Heart left ventricle (tissue), 16 donors: ENCODE results near the gene POMT1. TPM values are rescaled to one million over a fixed set of nuclear protein-coding genes. Genes with fewer than 3 reads are reported as not detected.

Experiments
- ATAC-seq, 4 donors: fragments of 200-7000 bp; cut with Tn5 transposase; one replicate each; pipeline ENCODE4 v1.9.1; 2020 to 2022; ENCODE audit warnings: moderate library complexity in 4 of 4, mild to moderate bottlenecking in 3 of 4, moderate number of reproducible peaks in 1 of 4
- DNase-seq, 5 donors: peaks; one replicate each; pipeline ENCODE4 v3.0.0-alpha.2; 2020
- H3K27ac ChIP-seq, 12 donors: fragments of 200-600 bp; sonication (generic) in 4 of 12; one replicate each; pipeline versions ENCODE4 v1.5.0 to v1.8.0; 2016 to 2022; ENCODE audit warnings: mild to moderate bottlenecking in 2 of 12
- H3K27me3 ChIP-seq, 9 donors: fragments of 200-600 bp; sonication (generic) in 2 of 9; one replicate each; pipeline versions ENCODE4 v1.5.1 to v1.8.0; 2016 to 2022; ENCODE audit warnings: mild to moderate bottlenecking in 3 of 9
- H3K36me3 ChIP-seq, 9 donors: fragments of 200-600 bp; sonication (generic) in 2 of 9; one replicate each; pipeline versions ENCODE4 v1.5.0 to v1.8.0; 2018 to 2022; ENCODE audit warnings: mild to moderate bottlenecking in 2 of 9
- H3K4me1 ChIP-seq, 12 donors: fragments of 200-600 bp; sonication (generic) in 4 of 12; one replicate each; pipeline versions ENCODE4 v1.5.0 to v1.8.0; 2016 to 2022; ENCODE audit warnings: mild to moderate bottlenecking in 3 of 12
- H3K4me3 ChIP-seq, 12 donors: fragments of 200-600 bp; sonication (generic) in 4 of 12; one replicate each; pipeline versions ENCODE4 v1.5.0 to v1.8.0; 2017 to 2022; ENCODE audit warnings: mild to moderate bottlenecking in 9 of 12, moderate library complexity in 4 of 12
- H3K9me3 ChIP-seq, 12 donors: fragments of 200-600 bp; sonication (generic) in 4 of 12; one replicate each; pipeline versions ENCODE4 v1.5.0 to v1.8.0; 2016 to 2022; ENCODE audit warnings: mild to moderate bottlenecking in 1 of 12
- POLR2A ChIP-seq, 2 donors: fragments of 450-650 bp; IDR thresholded peaks; one replicate each; pipeline ENCODE4 v1.6.1; 2017; ENCODE audit warnings: antibody characterized with exemption in 2 of 2, mild to moderate bottlenecking in 2 of 2, moderate library complexity in 2 of 2
- WGBS, 4 donors: extraction: QIAGEN DNeasy Blood & Tissue Kit in 2 of 4; methylation state at CpG; one replicate each; pipeline versions ENCODE4 v1.1.5 to v1.1.7; 2013 to 2018; 5-methylcytosine and 5-hydroxymethylcytosine counted together
- intact Hi-C, 10 donors: fragments of 100-400 bp; cut with DNase I; formaldehyde crosslinking; loops; one replicate each; pipeline versions ENCODE4 v1.11.1 to v1.14.2; 2022
- polyA plus RNA-seq, 2 donors: library from polyadenylated mRNA; stranded (reverse); fragments of 200-250 nt; gene quantifications; one replicate each; pipeline ENCODE4 v1.2.3, GENCODE V29; 2013
- total RNA-seq, 9 donors: library from RNA; depleted of rRNA in 2 of 9; stranded (reverse); fragments of >200 nt in 2 of 9; fragmentation: NEBNext Ultra II Directional in 3 of 9; extraction: Animal tissue kit (Norgen Biotek cat#: 25700) in 3 of 9; gene quantifications; one replicate each; pipeline versions ENCODE4 v1.1.0 to v1.2.4, GENCODE V29; 2016 to 2023
- TF ChIP-seq, protein P1 (sequence below), 12 donors: fragments of 200-600 bp; sonication (generic) in 4 of 12; IDR thresholded peaks; one replicate each; pipeline versions ENCODE4 v1.5.0 to v1.8.0; 2018 to 2022; ENCODE audit warnings: antibody characterized with exemption in 12 of 12, mild to moderate bottlenecking in 5 of 12
- donor health status: ischemic (EF 13 %, LVEDD 7.1; RV severe dilation, severe dysfunction).
- donor health status: healthy with polysubstance abuse.
- donor health status: DM: no; HTN: yes; CAD: no.
- donor health status: DM: no; HTN: no; CAD: no.
- donor health status: ischemic (EF 25% LVEDD 6.9; RV normal size, moderate dysfunction).
- donor health status: ischemic (EF 25% LVEDD 5.7; RV mildly dilated, moderate dysfunction).
- donor health status: healthy.
- donor health status: DM: yes; HTN: yes; CAD: no.
- donor health status: ischemic (EF 35%, LVEDD 5.7; RV mildly dilated, moderate dysfunction).
- donor health status: nonischemic (EF 11% LVEDD 7.7; RV severe dilation, severe dysfunction).
- donor health status: DM: yes; HTN: yes; CAD: no.
- donor health status: PGD.
- donor health status: ischemic (EF 29% LVEDD 5.4; RV normal size, mild dysfunction).
- donor health status: nonischemic (EF 23%, LVEDD 6.1; RV moderate dilation, normal function).

The POMT1 gene
- total and polyA plus RNA-seq, 11 donors: 15.3 to 28.8 (median 20.3) TPM

DNA sequence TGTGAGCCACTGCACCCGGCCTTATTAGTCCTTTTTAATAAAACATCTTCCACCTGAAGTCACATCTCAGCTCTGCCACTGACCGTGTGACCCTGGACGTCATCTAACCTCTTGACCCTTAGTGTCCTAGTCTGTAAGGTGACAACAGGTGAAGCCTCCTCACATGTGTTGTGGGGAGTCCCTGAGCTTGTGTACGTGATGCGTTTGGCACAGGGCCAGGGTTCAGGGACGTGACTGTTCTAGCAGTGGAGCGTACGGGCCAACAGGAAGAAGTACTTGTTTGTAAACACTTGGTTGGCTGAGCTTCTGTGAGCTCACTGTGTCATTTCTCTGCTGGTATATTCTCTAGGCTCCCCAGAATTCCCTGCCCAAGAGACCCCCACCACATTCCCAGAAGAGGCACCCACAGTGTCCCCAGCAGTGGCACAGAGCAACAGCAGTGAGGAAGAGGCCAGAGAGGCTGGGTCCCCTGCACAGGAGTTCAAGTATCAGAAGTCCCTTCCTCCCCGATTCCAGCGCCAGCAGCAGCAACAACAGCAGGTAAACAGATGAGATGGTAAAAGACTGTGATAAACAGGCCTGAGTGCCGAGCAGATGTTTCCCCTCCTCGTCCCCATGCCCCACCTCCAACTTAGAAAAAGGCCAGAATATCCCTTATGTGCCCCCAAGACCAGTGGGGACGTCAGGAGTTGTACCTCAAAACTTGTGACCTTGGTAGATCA, 35.3 kb upstream of the POMT1 start:
- Histone ChIP-seq H3K36me3 (peaks cover 0 to 99% (median 98%) of the 10 kb centered on the region in 9 donors), H3K4me1 (peaks cover 0 to 12% (median 0%) of the 10 kb centered on the region in 12 donors), H3K9me3 (peaks cover 0 to 11% (median 0%) of the 10 kb centered on the region in 12 donors), H3K27ac (no peak overlapping the region), H3K27me3 (no peaks in the 10 kb centered on the region), H3K4me3 (no peak overlapping the region)
- ATAC-seq (peak in 1 of 4 donors; percentile 25), DNase-seq (peak in 1 of 5 donors; percentile 61)
- 65 to 75% (median 73%) methylated on average over 13 of the region's 13 CpGs for WGBS, 4 donors
- TF ChIP-seq, protein P1, sequence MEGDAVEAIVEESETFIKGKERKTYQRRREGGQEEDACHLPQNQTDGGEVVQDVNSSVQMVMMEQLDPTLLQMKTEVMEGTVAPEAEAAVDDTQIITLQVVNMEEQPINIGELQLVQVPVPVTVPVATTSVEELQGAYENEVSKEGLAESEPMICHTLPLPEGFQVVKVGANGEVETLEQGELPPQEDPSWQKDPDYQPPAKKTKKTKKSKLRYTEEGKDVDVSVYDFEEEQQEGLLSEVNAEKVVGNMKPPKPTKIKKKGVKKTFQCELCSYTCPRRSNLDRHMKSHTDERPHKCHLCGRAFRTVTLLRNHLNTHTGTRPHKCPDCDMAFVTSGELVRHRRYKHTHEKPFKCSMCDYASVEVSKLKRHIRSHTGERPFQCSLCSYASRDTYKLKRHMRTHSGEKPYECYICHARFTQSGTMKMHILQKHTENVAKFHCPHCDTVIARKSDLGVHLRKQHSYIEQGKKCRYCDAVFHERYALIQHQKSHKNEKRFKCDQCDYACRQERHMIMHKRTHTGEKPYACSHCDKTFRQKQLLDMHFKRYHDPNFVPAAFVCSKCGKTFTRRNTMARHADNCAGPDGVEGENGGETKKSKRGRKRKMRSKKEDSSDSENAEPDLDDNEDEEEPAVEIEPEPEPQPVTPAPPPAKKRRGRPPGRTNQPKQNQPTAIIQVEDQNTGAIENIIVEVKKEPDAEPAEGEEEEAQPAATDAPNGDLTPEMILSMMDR (IDR thresholded peaks at IDR 0.05): no peak
- no peak for TF ChIP-seq POLR2A (IDR thresholded peaks at IDR 0.05)
- intact Hi-C loops: no loop called here

DNA sequence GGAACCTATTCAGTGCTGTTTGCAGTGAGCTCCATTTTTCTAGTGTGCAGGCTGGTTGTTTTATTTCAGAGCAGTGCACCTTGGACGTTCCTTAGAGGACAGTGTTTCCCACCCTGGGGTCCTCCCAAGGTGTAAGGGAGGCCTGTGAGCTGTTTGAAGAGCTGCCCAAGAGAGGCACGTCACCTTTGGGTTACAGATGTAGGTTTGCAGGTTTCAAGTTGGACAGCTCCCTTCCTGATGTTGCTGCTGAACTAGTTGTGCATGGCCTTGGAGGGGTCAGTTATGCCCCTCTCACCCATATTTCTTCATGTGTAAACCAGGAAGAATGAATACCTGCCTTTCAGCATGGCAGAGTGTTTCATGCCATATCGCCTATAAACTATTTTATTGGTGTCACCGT, 34.7 kb upstream of the POMT1 start:
- DNase-seq (no peak), ATAC-seq (no peak)
- Histone ChIP-seq H3K36me3 (peaks cover 0 to 100% (median 98%) of the 10 kb centered on the region in 9 donors), H3K4me1 (peaks cover 0 to 12% (median 0%) of the 10 kb centered on the region in 12 donors), H3K27ac (no peak overlapping the region), H3K4me3 (no peak overlapping the region), H3K9me3 (peaks cover 0 to 12% (median 0%) of the 10 kb centered on the region in 12 donors), H3K27me3 (no peaks in the 10 kb centered on the region)
- 89 to 93% (median 90%) methylated on average over 4 of the region's 4 CpGs for WGBS, 4 donors
- TF ChIP-seq, protein P1 (IDR thresholded peaks at IDR 0.05): no peak
- TF ChIP-seq POLR2A (IDR thresholded peaks at IDR 0.05): no peak
- intact Hi-C loops: no loop called here

DNA sequence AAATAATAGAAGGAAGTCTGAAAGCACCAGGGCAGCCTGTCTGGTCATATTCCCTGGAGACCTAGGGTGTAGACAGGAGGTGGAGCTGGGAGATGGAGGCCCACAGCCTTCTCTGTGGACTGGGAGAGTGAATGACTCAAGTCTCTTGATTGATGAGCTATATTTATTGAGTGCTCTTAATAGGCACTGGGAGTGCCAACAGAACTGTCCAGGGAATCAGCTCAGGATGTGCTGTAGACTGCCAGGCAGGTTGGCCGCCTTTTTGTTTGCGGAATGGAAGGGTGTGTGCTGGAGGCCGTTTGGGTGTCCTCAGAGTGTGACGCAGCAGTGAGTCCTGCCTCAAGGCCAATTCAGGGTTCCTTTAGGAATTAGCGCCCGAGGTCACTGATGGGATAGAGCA, 33.4 kb upstream of the POMT1 start:
- H3K9me3 ChIP-seq: peaks cover 0 to 12% (median 0%) of the 10 kb centered on the region in 12 donors
- no peaks in the 10 kb centered on the region for H3K27me3 ChIP-seq
- H3K27ac ChIP-seq: no peak overlapping the region
- TF ChIP-seq POLR2A (IDR thresholded peaks at IDR 0.05): no peak
- TF ChIP-seq, protein P1 (IDR thresholded peaks at IDR 0.05): no peak
- H3K4me1 ChIP-seq: peaks cover 0 to 9% (median 0%) of the 10 kb centered on the region in 12 donors
- no peak overlapping the region for H3K4me3 ChIP-seq
- 90 to 94% (median 92%) methylated on average over 6 of the region's 6 CpGs for WGBS, 4 donors
- intact Hi-C loops: no loop called here
- no peak for DNase-seq
- peaks cover 0 to 100% (median 98%) of the 10 kb centered on the region in 9 donors for H3K36me3 ChIP-seq
- peak in 1 of 4 donors; percentile 7 for ATAC-seq

DNA sequence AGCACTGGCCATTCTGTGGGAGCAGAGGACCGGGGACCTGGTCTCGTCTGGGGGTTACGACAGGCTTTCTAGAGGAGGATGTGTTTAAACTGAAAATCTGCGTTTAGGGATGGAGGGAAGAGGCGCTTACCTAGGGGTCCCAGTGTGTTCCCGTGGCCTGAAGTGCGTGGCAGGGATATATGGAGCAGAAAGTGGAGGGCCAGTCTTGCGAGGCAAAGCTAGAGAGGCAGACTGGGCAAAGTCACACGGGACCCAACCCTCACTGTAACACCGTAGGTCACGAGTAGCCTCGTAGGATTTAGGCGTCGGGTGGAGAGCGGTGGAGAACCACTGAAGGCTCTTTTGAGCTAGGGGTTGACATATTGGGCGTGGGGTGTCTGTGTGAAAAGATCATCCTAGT, 32.8 kb upstream of the POMT1 start:
- Histone ChIP-seq H3K4me1 (peaks cover 0 to 8% (median 0%) of the 10 kb centered on the region in 12 donors), H3K27ac (no peak overlapping the region), H3K9me3 (peaks cover 0 to 12% (median 0%) of the 10 kb centered on the region in 12 donors), H3K4me3 (no peak overlapping the region), H3K27me3 (no peaks in the 10 kb centered on the region), H3K36me3 (peaks cover 0 to 100% (median 98%) of the 10 kb centered on the region in 9 donors)
- no peak for DNase-seq
- TF ChIP-seq, protein P1 (IDR thresholded peaks at IDR 0.05): no peak
- TF ChIP-seq POLR2A (IDR thresholded peaks at IDR 0.05): no peak
- no peak for ATAC-seq
- WGBS, 4 donors: 91 to 94% (median 94%) methylated on average over 16 of the region's 16 CpGs
- intact Hi-C loops: loop anchor here in 6 of 10 donors (5.0 to 10.0 kb wide), 4 partner anchors 65 to 93 kb away; partner anchors contain the start of gene PRRC2B (in 3 of the 6)
